Uterus (tissue), 4 donors: ENCODE results near the gene IGLON5. TPM values are rescaled to one million over a fixed set of nuclear protein-coding genes. Genes with fewer than 3 reads are reported as not detected.

Experiments
- DNase-seq, 2 donors: peaks; one replicate each; pipeline ENCODE4 v3.0.0-alpha.2; 2019 to 2020
- H3K27ac ChIP-seq, 2 donors: fragments of 200-600 bp; sonication (generic); 1 replicate in 1 of 2; 2 replicates in 1 of 2; pipeline ENCODE4 v1.5.1; 2016 to 2018
- H3K27me3 ChIP-seq, 2 donors: fragments of 200-600 bp; sonication (generic); one replicate each; pipeline ENCODE4 v1.5.1; 2018 to 2019; ENCODE audit warnings: control low read depth in 1 of 2
- H3K36me3 ChIP-seq, 2 donors: fragments of 200-600 bp; sonication (generic); one replicate each; pipeline ENCODE4 v1.5.1; 2019; ENCODE audit warnings: control low read depth in 1 of 2
- H3K4me1 ChIP-seq, 2 donors: fragments of 200-600 bp; sonication (generic); one replicate each; pipeline ENCODE4 v1.5.1; 2018 to 2019; ENCODE audit warnings: control low read depth in 1 of 2
- H3K4me3 ChIP-seq, 2 donors: fragments of 200-600 bp; sonication (generic); 1 replicate in 1 of 2; 2 replicates in 1 of 2; pipeline ENCODE4 v1.5.1; 2018 to 2019; ENCODE audit warnings: mild to moderate bottlenecking in 1 of 2
- H3K9me3 ChIP-seq, 2 donors: fragments of 200-600 bp; sonication (generic); one replicate each; pipeline ENCODE4 v1.5.1; 2019; ENCODE audit warnings: control low read depth in 1 of 2
- CTCF ChIP-seq, 4 experiments: fragments of 200-600 bp in 2 of 4; fragments of 450-650 bp in 2 of 4; sonication (generic) in 2 of 4; IDR thresholded peaks; one replicate each; pipeline ENCODE4 v1.5.1; 2016 to 2019; ENCODE audit warnings: antibody characterized with exemption in 4 of 4, mild to moderate bottlenecking in 2 of 4, moderate library complexity in 1 of 4
- POLR2A ChIP-seq, 2 donors: fragments of 450-650 bp; IDR thresholded peaks; one replicate each; pipeline ENCODE4 v1.6.1; 2016; ENCODE audit warnings: antibody characterized with exemption in 2 of 2, mild to moderate bottlenecking in 1 of 2, moderate library complexity in 1 of 2
- intact Hi-C: fragments of 100-400 bp; cut with DNase I; formaldehyde crosslinking; loops from one replicate; pipeline ENCODE4 v1.15.1; 2023; ENCODE audit warnings: low total_unique reads
- total RNA-seq, 4 donors: library from RNA; depleted of rRNA in 3 of 4; stranded (reverse); fragments of >200 nt in 3 of 4; gene quantifications; one replicate each; pipeline versions ENCODE4 v1.1.0 to v1.2.4, GENCODE V29; 2014 to 2023
- donor health status: DM: yes; HTN: yes; CAD: no.

The IGLON5 gene
- under 1 TPM in 1 of 4 donors, not detected in 3; 0.28 TPM for total RNA-seq

GRCh38 chr19:51311351-51312257 is at the start of gene IGLON5:
IGLON5 (plus strand) TSS chr19:51311644; CDS start chr19:51311848, 204 bp downstream.
- no peaks in the 10 kb centered on the region for H3K9me3 ChIP-seq
- no peak within 1 kb of the TSS for H3K4me3 ChIP-seq
- H3K4me1 ChIP-seq = no peaks in the 10 kb centered on the region
- TF ChIP-seq CTCF (IDR thresholded peaks at IDR 0.05) (no peak), POLR2A (IDR thresholded peaks at IDR 0.05) (no peak)
- H3K27me3 ChIP-seq = peaks cover 0 to 5% of the 10 kb centered on the region in 2 donors
- no peaks in the 10 kb centered on the region for H3K36me3 ChIP-seq
- no peak for DNase-seq
- intact Hi-C loops = no loop called here
- H3K27ac ChIP-seq = no peak within 1 kb of the TSS

GRCh38 chr19:51263808-51264207 is 47.6 kb upstream of the IGLON5 start:
- H3K36me3 ChIP-seq = no peaks in the 10 kb centered on the region
- intact Hi-C loops = no loop called here
- no peaks in the 10 kb centered on the region for H3K9me3 ChIP-seq
- H3K4me3 ChIP-seq = no peak overlapping the region
- TF ChIP-seq CTCF (IDR thresholded peaks at IDR 0.05) (no peak), POLR2A (IDR thresholded peaks at IDR 0.05) (no peak)
- H3K27me3 ChIP-seq = peaks cover 0 to 3% of the 10 kb centered on the region in 2 donors
- no peaks in the 10 kb centered on the region for H3K4me1 ChIP-seq
- DNase-seq = no peak
- no peak overlapping the region for H3K27ac ChIP-seq

- Histone ChIP-seq H3K4me1 (no peaks in the 10 kb centered on the region), H3K4me3 (no peak overlapping the region), H3K27ac (no peak overlapping the region), H3K27me3 (no peaks in the 10 kb centered on the region), H3K9me3 (no peaks in the 10 kb centered on the region), H3K36me3 (no peaks in the 10 kb centered on the region)
- intact Hi-C loops = no loop called here
- TF ChIP-seq POLR2A (IDR thresholded peaks at IDR 0.05) (no peak), CTCF (IDR thresholded peaks at IDR 0.05) (no peak)
- no peak for DNase-seq
These were observed 40.4 kb upstream of the IGLON5 start for GRCh38 chr19:51271067-51271466.

- no peaks in the 10 kb centered on the region for H3K36me3 ChIP-seq
- no peaks in the 10 kb centered on the region for H3K4me1 ChIP-seq
- no peak overlapping the region for H3K4me3 ChIP-seq
- H3K9me3 ChIP-seq = no peaks in the 10 kb centered on the region
- H3K27me3 ChIP-seq = no peaks in the 10 kb centered on the region
- intact Hi-C loops = no loop called here
- H3K27ac ChIP-seq = no peak overlapping the region
- TF ChIP-seq CTCF (IDR thresholded peaks at IDR 0.05) (no peak), POLR2A (IDR thresholded peaks at IDR 0.05) (no peak)
- DNase-seq = no peak
These were observed 39.1 kb upstream of the IGLON5 start for GRCh38 chr19:51272183-51272810.
